Measurements from ENCODE around the gene MYL12B.
"Not testable (repeated sequence)": the region's sequence is repeated elsewhere in the genome, so short reads cannot be mapped to it uniquely, and the experiment has no call there.

The MYL12B gene

GRCh38 chr18:3261373-3262233 is at the start of gene MYL12B:
Gene MYL12B, plus strand, starts transcription at chr18:3262133. Its CDS starts 10,766 bp downstream, at chr18:3272899.
- peak; percentile 64 for DNase-seq (ENCODE audit: low read depth)

GRCh38 chr18:3212657-3213056 is 49.3 kb upstream of the MYL12B start:
- DNase-seq (ENCODE audit: low read depth), result no peak

GRCh38 chr18:3213300-3214059 is 48.5 kb upstream of the MYL12B start:
- no peak for DNase-seq (ENCODE audit: low read depth)

- DNase-seq (ENCODE audit: low read depth), result no peak
These were observed 46.9 kb upstream of the MYL12B start for GRCh38 chr18:3214855-3215637.

GRCh38 chr18:3216987-3217386 is 44.9 kb upstream of the MYL12B start:
- no peak for DNase-seq (ENCODE audit: low read depth)

- no peak for DNase-seq (ENCODE audit: low read depth)
These were observed 43.8 kb upstream of the MYL12B start for GRCh38 chr18:3217948-3218647.

- DNase-seq (ENCODE audit: low read depth), result no peak
These were observed 43.1 kb upstream of the MYL12B start for GRCh38 chr18:3218819-3219218.

- no peak for DNase-seq (ENCODE audit: low read depth)
These were observed 42.7 kb upstream of the MYL12B start for GRCh38 chr18:3219241-3219630.

- no peak for DNase-seq (ENCODE audit: low read depth)
These were observed 42.1 kb upstream of the MYL12B start, which contains the start of gene MYOM1 for GRCh38 chr18:3219631-3220335. Gene MYOM1, minus strand, starts transcription at chr18:3219968. Its CDS starts 4,745 bp downstream, at chr18:3215223.

- not testable (repeated sequence) for DNase-seq (ENCODE audit: low read depth)
These were observed 41.1 kb upstream of the MYL12B start for GRCh38 chr18:3220868-3221267.

- no peak for DNase-seq (ENCODE audit: low read depth)
These were observed 40.4 kb upstream of the MYL12B start for GRCh38 chr18:3221496-3221895.

- no peak for DNase-seq (ENCODE audit: low read depth)
These were observed 38.6 kb upstream of the MYL12B start for GRCh38 chr18:3223356-3223755.

GRCh38 chr18:3224223-3224622 is 37.7 kb upstream of the MYL12B start:
- DNase-seq (ENCODE audit: low read depth), result no peak

GRCh38 chr18:3225588-3225987 is 36.3 kb upstream of the MYL12B start:
- no peak for DNase-seq (ENCODE audit: low read depth)

GRCh38 chr18:3226048-3226447 is 35.9 kb upstream of the MYL12B start:
- no peak for DNase-seq (ENCODE audit: low read depth)

- DNase-seq (ENCODE audit: low read depth), result no peak
These were observed 31.3 kb upstream of the MYL12B start for GRCh38 chr18:3230401-3231334.

GRCh38 chr18:3233004-3233403 is 28.9 kb upstream of the MYL12B start:
- DNase-seq (ENCODE audit: low read depth), result no peak

- DNase-seq (ENCODE audit: low read depth), result no peak
These were observed 28.3 kb upstream of the MYL12B start for GRCh38 chr18:3233433-3234168.

- DNase-seq (ENCODE audit: low read depth), result no peak
These were observed 27.5 kb upstream of the MYL12B start for GRCh38 chr18:3234457-3234856.
